Smooth muscle cell (in vitro differentiated cells): ENCODE measurements around the gene NCOA7. TPM values are rescaled to one million over a fixed set of nuclear protein-coding genes. Genes with fewer than 3 reads are reported as not detected.

ENCODE experiments used
- DNase-seq: peaks from one replicate; lab custom pipeline; 2025; ENCODE audit not compliant: unreplicated experiment; lab: John Stamatoyannopoulos, UW
- H2AFZ ChIP-seq: fragments of 200-600 bp; sonication (generic); 2 replicates; pipeline ENCODE4 v1.6.0; 2016; ENCODE audit warnings: antibody characterized with exemption, low read depth, mild to moderate bottlenecking
- H3F3A ChIP-seq: fragments of 200-600 bp; sonication (generic); 2 replicates; pipeline ENCODE4 v1.6.0; 2017; ENCODE audit warnings: antibody characterized with exemption, low read depth
- H3K27ac ChIP-seq: fragments of 200-600 bp; sonication (generic); 2 replicates; pipeline ENCODE4 v1.5.1; 2016; ENCODE audit warnings: low read depth, mild to moderate bottlenecking
- H3K27me3 ChIP-seq: fragments of 200-600 bp; sonication (generic); 2 replicates; pipeline ENCODE4 v1.6.1; 2016; ENCODE audit warnings: low read depth, mild to moderate bottlenecking
- H3K36me3 ChIP-seq: fragments of 200-600 bp; sonication (generic); 2 replicates; pipeline ENCODE4 v1.5.1; 2016; ENCODE audit warnings: low read depth
- H3K4me1 ChIP-seq: fragments of 200-600 bp; sonication (generic); 2 replicates; pipeline ENCODE4 v1.5.1; 2016; ENCODE audit warnings: low read depth
- H3K4me2 ChIP-seq: fragments of 200-600 bp; sonication (generic); 2 replicates; pipeline ENCODE4 v1.6.0; 2016; ENCODE audit warnings: mild to moderate bottlenecking
- H3K4me3 ChIP-seq: fragments of 200-600 bp; sonication (generic); 2 replicates; pipeline ENCODE4 v1.5.1; 2016; ENCODE audit warnings: mild to moderate bottlenecking
- H3K79me2 ChIP-seq: fragments of 200-600 bp; sonication (generic); 2 replicates; pipeline ENCODE4 v1.6.0; 2016; ENCODE audit warnings: low read depth, mild to moderate bottlenecking
- H3K9ac ChIP-seq: fragments of 200-600 bp; sonication (generic); 2 replicates; pipeline ENCODE4 v1.6.0; 2016; ENCODE audit warnings: low read depth
- H3K9me3 ChIP-seq: fragments of 200-600 bp; sonication (generic); replicated peaks from 2 replicates; pipeline ENCODE4 v1.5.1; 2016; ENCODE audit warnings: low read depth
- H4K20me1 ChIP-seq: fragments of 200-600 bp; sonication (generic); 2 replicates; pipeline ENCODE4 v1.6.0; 2016; ENCODE audit warnings: low read depth
- CTCF ChIP-seq: fragments of 200-600 bp; sonication (generic); IDR thresholded peaks from 2 replicates; pipeline ENCODE4 v1.5.1; 2017; ENCODE audit warnings: borderline replicate concordance, mild to moderate bottlenecking, antibody characterized with exemption; ENCODE audit not compliant: insufficient read depth, poor library complexity, severe bottlenecking
- WGBS: methylation state at CpG from one replicate; pipeline ENCODE4 v1.1.7; 2016; ENCODE audit warnings: low lambda C conversion rate; 5-methylcytosine and 5-hydroxymethylcytosine counted together
- polyA plus RNA-seq: library from polyadenylated mRNA; unstranded; fragments of >200 nt; fragmentation: Nextera tagmentation; extraction: Ambion mirVana; gene quantifications from 2 replicates; pipeline ENCODE4 v1.2.1, GENCODE V29; 2016
- small RNA-seq: library from RNA; depleted of rRNA; stranded (forward); fragments of <200 nt; gene quantifications from one replicate; pipeline ENCODE3, GENCODE V24; 2014
- total RNA-seq: library from RNA; depleted of rRNA; stranded (reverse); fragments of >200 nt; gene quantifications from 2 replicates; pipeline ENCODE4 v1.2.3, GENCODE V29; 2014

Gene NCOA7
- total and polyA plus RNA-seq, 2 experiments from 2014 or later: 38.1 to 44.0 TPM

DNA sequence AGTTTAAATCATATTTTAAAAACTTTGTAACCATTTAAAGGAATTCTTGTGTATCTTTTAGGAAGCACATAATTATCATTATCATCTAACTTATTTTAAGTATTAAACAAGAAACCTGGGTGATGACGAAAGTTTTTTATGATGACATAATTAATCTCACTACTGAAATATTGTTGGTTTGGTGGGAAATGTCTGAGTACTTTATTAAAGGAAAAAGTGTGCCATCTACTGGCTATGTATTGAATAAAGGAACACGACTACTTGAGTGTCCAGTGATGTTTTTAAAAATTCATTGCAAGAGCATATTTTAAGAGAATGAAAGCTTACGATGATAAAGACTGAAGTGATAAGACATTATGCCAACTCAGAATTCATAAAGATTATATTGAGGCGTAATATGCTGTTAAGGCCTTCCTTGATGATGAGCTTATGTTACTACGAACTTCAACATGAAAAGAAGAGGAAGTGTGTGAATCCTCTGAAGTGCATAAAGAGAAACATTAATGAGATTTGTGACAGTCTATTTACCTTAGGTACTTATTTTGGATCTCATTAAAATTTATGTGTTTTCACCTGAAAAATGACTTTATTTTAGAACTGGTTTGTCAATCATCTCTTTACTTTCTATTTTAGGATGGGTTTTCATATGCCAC is 183.6 kb downstream of the NCOA7 start:
- H2AFZ ChIP-seq: no peak overlapping the region
- no peaks in the 10 kb centered on the region for H4K20me1 ChIP-seq
- peak; percentile 60 for TF ChIP-seq CTCF
- 55% methylated on average over 5 of the region's 5 CpGs for WGBS
- no peaks in the 10 kb centered on the region for H3K27me3 ChIP-seq
- H3K9ac ChIP-seq: no peak overlapping the region
- H3K27ac ChIP-seq: no peak overlapping the region
- DNase-seq: no peak
- no peak overlapping the region for H3K4me3 ChIP-seq
- H3F3A ChIP-seq: no peaks in the 10 kb centered on the region
- no peaks in the 10 kb centered on the region for H3K79me2 ChIP-seq
- no peak overlapping the region for H3K4me2 ChIP-seq
- no peaks in the 10 kb centered on the region for H3K9me3 ChIP-seq
- H3K4me1 ChIP-seq: no peaks in the 10 kb centered on the region
- H3K36me3 ChIP-seq: no peaks in the 10 kb centered on the region

DNA sequence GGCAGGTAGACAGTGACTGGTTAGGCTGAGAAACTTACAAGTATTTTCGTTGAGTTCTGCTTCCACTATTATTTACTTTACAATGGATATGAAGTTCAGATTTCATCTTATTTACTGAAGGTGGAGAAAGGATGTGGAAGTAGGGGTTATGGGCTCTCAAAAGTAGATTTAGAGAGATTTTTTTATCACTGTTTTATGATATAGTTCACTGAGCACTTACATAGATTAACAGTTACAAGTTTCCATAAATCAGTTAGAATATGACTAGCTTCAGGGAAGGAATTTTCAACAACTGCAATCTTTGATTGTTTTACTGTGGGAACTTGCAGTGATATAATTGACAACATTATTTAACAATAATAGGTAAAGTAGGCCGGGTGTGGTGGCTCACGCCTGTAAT is 188.3 kb downstream of the NCOA7 start:
- H3K27ac ChIP-seq: no peak overlapping the region
- no peaks in the 10 kb centered on the region for H4K20me1 ChIP-seq
- H3K9me3 ChIP-seq: no peaks in the 10 kb centered on the region
- no peak for DNase-seq
- H3K79me2 ChIP-seq: no peaks in the 10 kb centered on the region
- whole genome bisulfite sequencing: 94% methylated on average over 3 of the region's 3 CpGs
- peaks cover 9% of the 10 kb centered on the region for H3F3A ChIP-seq
- H3K9ac ChIP-seq: no peak overlapping the region
- no peak overlapping the region for H3K4me3 ChIP-seq
- TF ChIP-seq CTCF: no peak
- H2AFZ ChIP-seq: no peak overlapping the region
- H3K36me3 ChIP-seq: no peaks in the 10 kb centered on the region
- peaks cover 15% of the 10 kb centered on the region for H3K4me1 ChIP-seq
- no peaks in the 10 kb centered on the region for H3K27me3 ChIP-seq
- H3K4me2 ChIP-seq: no peak overlapping the region

Small RNAs within 50 kb of the gene (small RNA-seq; reads per million reads assigned to genes)
- not detected for gene RNA5SP216

Other genes starting within 250 kb of the NCOA7 start
- 17.2 and 21.2 TPM in 2 replicates for gene HEY2, start 41.3 kb upstream of the NCOA7 start, total RNA-seq
- 23.6 and 35.2 TPM in 2 replicates for gene HEY2, start 41.3 kb upstream of the NCOA7 start, polyA plus RNA-seq
- gene HINT3, start 165.8 kb downstream of the NCOA7 start, total RNA-seq: 13.1 and 21.2 TPM in 2 replicates
- gene HINT3, start 165.8 kb downstream of the NCOA7 start, polyA plus RNA-seq: 6.8 and 10.0 TPM in 2 replicates
- gene TRMT11, start 195.6 kb downstream of the NCOA7 start, total RNA-seq: 21.6 and 26.2 TPM in 2 replicates
- 12.8 and 17.4 TPM in 2 replicates for gene TRMT11, start 195.6 kb downstream of the NCOA7 start, polyA plus RNA-seq